ENCODE data around the gene STAM2. TPM values are rescaled to one million over a fixed set of nuclear protein-coding genes. Genes with fewer than 3 reads are reported as not detected.

Gene STAM2
- total RNA-seq, 1 experiment from 2014 or later: 14.2 TPM

DNA sequence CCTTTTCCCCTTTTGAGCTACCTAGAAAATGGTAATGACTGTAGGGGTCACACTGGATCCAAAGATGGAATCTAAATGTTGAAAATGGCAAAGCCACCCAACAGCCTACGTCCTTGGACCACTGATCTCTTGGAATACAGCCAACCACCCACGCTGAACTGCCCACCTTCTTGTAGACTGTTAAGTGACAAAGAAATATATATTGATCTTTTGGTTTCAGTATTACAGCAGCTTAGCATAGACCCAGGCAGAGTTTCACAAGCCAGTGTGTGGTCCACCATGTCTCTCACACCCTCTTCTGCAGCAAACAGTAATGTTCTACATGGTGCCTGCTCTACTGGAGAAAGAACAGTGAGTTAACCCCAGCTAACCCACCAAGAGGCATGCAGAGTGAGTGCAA is 96.9 kb downstream of the STAM2 start:
- H3K4ac ChIP-seq (ENCODE audit: low read depth, low read length): no peak overlapping the region
- H2BK5ac ChIP-seq (ENCODE audit: insufficient read length, low read length): no peak overlapping the region
- no peak overlapping the region for H3K4me2 ChIP-seq (ENCODE audit: insufficient read depth, insufficient read length, low read length)
- H3K18ac ChIP-seq (ENCODE audit: insufficient read length, low read depth, low read length): no peak overlapping the region
- Mint-ChIP-seq H3K4me1 (peaks cover 6 to 7% of the 10 kb centered on the region in 2 experiments), H3K27ac (no peak overlapping the region), H3K27me3 (ENCODE audit: low read depth) (no peaks in the 10 kb centered on the region), H3K9me3 (no peaks in the 10 kb centered on the region; a peak in 1 of 5 replicates), H3K36me3 (ENCODE audit: insufficient read depth in 1 of 3, low read depth in 3 of 3) (no peaks in the 10 kb centered on the region; a peak in 1 of 7 replicates), H3K4me3 (no peak overlapping the region)
- no peaks in the 10 kb centered on the region for H3K27me3 ChIP-seq (ENCODE audit: insufficient read depth, low read length)
- H2BK120ac ChIP-seq (ENCODE audit: low read depth, low read length, poor library complexity, severe bottlenecking): no peak overlapping the region
- H2BK12ac ChIP-seq (ENCODE audit: insufficient read length, low read depth, low read length): no peak overlapping the region
- no peak overlapping the region for H2AK5ac ChIP-seq (ENCODE audit: insufficient read length, low read length)
- no peak overlapping the region for H2BK15ac ChIP-seq (ENCODE audit: low read depth, low read length)
- H3K56ac ChIP-seq (ENCODE audit: insufficient read length, low read depth, low read length): no peak overlapping the region
- H3K23ac ChIP-seq (ENCODE audit: insufficient read length, low read depth, low read length): no peak overlapping the region
- TF ChIP-seq, protein P1, sequence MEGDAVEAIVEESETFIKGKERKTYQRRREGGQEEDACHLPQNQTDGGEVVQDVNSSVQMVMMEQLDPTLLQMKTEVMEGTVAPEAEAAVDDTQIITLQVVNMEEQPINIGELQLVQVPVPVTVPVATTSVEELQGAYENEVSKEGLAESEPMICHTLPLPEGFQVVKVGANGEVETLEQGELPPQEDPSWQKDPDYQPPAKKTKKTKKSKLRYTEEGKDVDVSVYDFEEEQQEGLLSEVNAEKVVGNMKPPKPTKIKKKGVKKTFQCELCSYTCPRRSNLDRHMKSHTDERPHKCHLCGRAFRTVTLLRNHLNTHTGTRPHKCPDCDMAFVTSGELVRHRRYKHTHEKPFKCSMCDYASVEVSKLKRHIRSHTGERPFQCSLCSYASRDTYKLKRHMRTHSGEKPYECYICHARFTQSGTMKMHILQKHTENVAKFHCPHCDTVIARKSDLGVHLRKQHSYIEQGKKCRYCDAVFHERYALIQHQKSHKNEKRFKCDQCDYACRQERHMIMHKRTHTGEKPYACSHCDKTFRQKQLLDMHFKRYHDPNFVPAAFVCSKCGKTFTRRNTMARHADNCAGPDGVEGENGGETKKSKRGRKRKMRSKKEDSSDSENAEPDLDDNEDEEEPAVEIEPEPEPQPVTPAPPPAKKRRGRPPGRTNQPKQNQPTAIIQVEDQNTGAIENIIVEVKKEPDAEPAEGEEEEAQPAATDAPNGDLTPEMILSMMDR (conservative IDR thresholded peaks at IDR 0.05): no peak
- no peak overlapping the region for H2AFZ ChIP-seq (ENCODE audit: low read length)
- peaks cover 2% of the 10 kb centered on the region; the same call in 1 of the 2 replicates for H3K4me1 ChIP-seq (ENCODE audit: insufficient read depth, low read length)
- no peak overlapping the region for H4K8ac ChIP-seq (replicated peaks; ENCODE audit: insufficient read length, low read depth, low read length)
- no peak overlapping the region for H3K14ac ChIP-seq (ENCODE audit: insufficient read depth, low read length)
- no peaks in the 10 kb centered on the region for H3K79me2 ChIP-seq (ENCODE audit: insufficient read depth, low read length)
- H4K91ac ChIP-seq (ENCODE audit: insufficient read length, low read depth, low read length): no peak overlapping the region
- no peaks in the 10 kb centered on the region for H4K20me1 ChIP-seq (ENCODE audit: control insufficient read depth, insufficient read depth, insufficient read length)
- no peak overlapping the region for H2BK20ac ChIP-seq (ENCODE audit: low read depth, low read length, poor library complexity, severe bottlenecking)
- H3T11ph ChIP-seq (ENCODE audit: low read length): no peak overlapping the region
- no peak for DNase-seq
- H3K27ac ChIP-seq (ENCODE audit: insufficient read length, low read depth, low read length): no peak overlapping the region
- no CpG with 5 or more reads among the region's 2 CpGs for WGBS (ENCODE audit: extremely low coverage, insufficient read length, low lambda C conversion rate)
- H3K9ac ChIP-seq (ENCODE audit: extremely low read depth, insufficient read length, low read length): no peak overlapping the region
- no peak overlapping the region for H4K5ac ChIP-seq (ENCODE audit: insufficient read length, low read depth, low read length)
- H3K23me2 ChIP-seq (ENCODE audit: insufficient read length, low read depth, low read length, poor library complexity, severe bottlenecking): no peaks in the 10 kb centered on the region
- no peaks in the 10 kb centered on the region for H3K79me1 ChIP-seq (ENCODE audit: insufficient read depth, low read depth, low read length, poor library complexity, severe bottlenecking)
- H3K9me3 ChIP-seq (ENCODE audit: control insufficient read depth, low read depth, low read length): no peaks in the 10 kb centered on the region

Measured in H9 (cell line).